Stimulated activated CD4-positive, alpha-beta T cell treated with anti-CD3 and anti-CD28 coated beads, Interleukin-4, amount 100 ng/mL, for 1 hour (primary cell): Measurements from ENCODE around the gene INTS1.
A peak's percentile ranks its signal among the peaks of the same experiment; 100 is the strongest.

Experiments
- DNase-seq: peaks from one replicate; pipeline ENCODE4 v3.0.0-alpha.2; 2020

Gene INTS1

GRCh38 chr7:1503816-1504775, at the start of gene INTS1:
TSS of gene INTS1 (minus strand) at chr7:1504389. CDS start at chr7:1503960, 429 bp downstream.
- peak; percentile 87 for DNase-seq

GRCh38 chr7:1553512-1554210, 49.5 kb upstream of the INTS1 start:
- DNase-seq = no peak

- no peak for DNase-seq
These were observed 48.0 kb upstream of the INTS1 start for GRCh38 chr7:1552200-1552599.

GRCh38 chr7:1550846-1551155, 46.6 kb upstream of the INTS1 start:
- DNase-seq = no peak

- no peak for DNase-seq
These were observed 46.0 kb upstream of the INTS1 start for GRCh38 chr7:1550005-1550845.

- no peak for DNase-seq
These were observed 45.3 kb upstream of the INTS1 start for GRCh38 chr7:1549357-1550004.

- DNase-seq = no peak
These were observed 44.8 kb upstream of the INTS1 start for GRCh38 chr7:1548944-1549343.

GRCh38 chr7:1548438-1548831, 44.2 kb upstream of the INTS1 start:
- no peak for DNase-seq

GRCh38 chr7:1547777-1548437, 43.7 kb upstream of the INTS1 start:
- no peak for DNase-seq

- DNase-seq = no peak
These were observed 43.0 kb upstream of the INTS1 start for GRCh38 chr7:1546909-1547776.

GRCh38 chr7:1546274-1546908, 42.2 kb upstream of the INTS1 start:
- no peak for DNase-seq

GRCh38 chr7:1545417-1546246, 41.4 kb upstream of the INTS1 start:
- DNase-seq = no peak

GRCh38 chr7:1544896-1545416, 40.8 kb upstream of the INTS1 start:
- DNase-seq = no peak

GRCh38 chr7:1544178-1544895, 40.1 kb upstream of the INTS1 start:
- no peak for DNase-seq

- DNase-seq = no peak
These were observed 39.6 kb upstream of the INTS1 start for GRCh38 chr7:1543826-1544177.

GRCh38 chr7:1542841-1543747, 38.9 kb upstream of the INTS1 start:
- DNase-seq = no peak

- no peak for DNase-seq
These were observed 38.1 kb upstream of the INTS1 start for GRCh38 chr7:1542329-1542728.
